Natural killer cell (primary cell): ENCODE data around the gene WLS. TPM values are rescaled to one million over a fixed set of nuclear protein-coding genes. Genes with fewer than 3 reads are reported as not detected.

Experiments
- ATAC-seq, 3 donors: fragments of 150-1000 bp in 2 of 3; fragments of 200-7000 bp in 1 of 3; cut with Tn5 transposase; 1 replicate in 1 of 3; 2 replicates in 2 of 3; pipeline ENCODE4 v1.10.0; 2021; ENCODE audit warnings: mild to moderate bottlenecking in 2 of 3, moderate library complexity in 2 of 3
- DNase-seq, 2 donors: peaks; one replicate each; pipeline versions ENCODE4 v3.0.0 to v3.0.0-alpha.2; 2013 to 2021; ENCODE audit warnings: mixed read lengths in 1 of 2
- H3K27ac ChIP-seq: one replicate; pipeline ENCODE4 v1.5.1; 2013; ENCODE audit warnings: mild to moderate bottlenecking, low read length
- H3K27me3 ChIP-seq: one replicate; pipeline ENCODE4 v1.6.1; 2013; ENCODE audit warnings: low read length; ENCODE audit not compliant: control insufficient read depth, insufficient read depth
- H3K36me3 ChIP-seq: one replicate; pipeline ENCODE4 v1.6.1; 2013; ENCODE audit warnings: low read length; ENCODE audit not compliant: control insufficient read depth, insufficient read depth
- H3K4me1 ChIP-seq: one replicate; pipeline ENCODE4 v1.6.1; 2013; ENCODE audit warnings: low read length; ENCODE audit not compliant: control insufficient read depth, insufficient read depth
- H3K4me3 ChIP-seq: one replicate; pipeline ENCODE4 v1.5.1; 2013; ENCODE audit warnings: low read length
- H3K9me3 ChIP-seq: one replicate; pipeline ENCODE4 v1.6.1; 2013; ENCODE audit warnings: low read length; ENCODE audit not compliant: control insufficient read depth, insufficient read depth
- H3K27ac Mint-ChIP-seq, 2 donors: one replicate each; pipeline ENCODE4 v1.8.0; 2022; ENCODE audit warnings: mild to moderate bottlenecking in 2 of 2, mixed read lengths in 2 of 2, moderate library complexity in 1 of 2
- H3K27me3 Mint-ChIP-seq, 2 donors: one replicate each; pipeline ENCODE4 v1.8.0; 2022; ENCODE audit warnings: low read depth in 2 of 2, mixed read lengths in 2 of 2
- H3K36me3 Mint-ChIP-seq: one replicate; pipeline ENCODE4 v1.8.0; 2022; ENCODE audit warnings: mixed read lengths
- H3K4me1 Mint-ChIP-seq, 2 donors: one replicate each; pipeline ENCODE4 v1.8.0; 2022; ENCODE audit warnings: mixed read lengths in 2 of 2
- H3K4me3 Mint-ChIP-seq: one replicate; pipeline ENCODE4 v1.8.0; 2022; ENCODE audit warnings: mild to moderate bottlenecking, moderate library complexity, mixed read lengths
- H3K9me3 Mint-ChIP-seq, 2 donors: one replicate each; pipeline ENCODE4 v1.8.0; 2022; ENCODE audit warnings: mixed read lengths in 2 of 2
- CTCF ChIP-seq: fragments of 200-600 bp; IDR thresholded peaks from one replicate; pipeline ENCODE4 v1.8.0; 2022; ENCODE audit warnings: antibody characterized with exemption
- WGBS: methylation state at CpG from one replicate; pipeline ENCODE4 v1.1.7; 2013; ENCODE audit warnings: missing lambda C conversion rate; ENCODE audit not compliant: insufficient coverage; 5-methylcytosine and 5-hydroxymethylcytosine counted together
- intact Hi-C: fragments of 100-400 bp; cut with micrococcal nuclease; formaldehyde crosslinking; loops from one replicate; pipeline ENCODE4 v1.14.2; 2022
- total RNA-seq, 4 donors: library from RNA; stranded (reverse); fragments of 120-200 nt in 1 of 4; gene quantifications; one replicate each; pipeline versions ENCODE4 v1.2.3 to v1.2.4, GENCODE V29; 2013 to 2022

Gene WLS
- total RNA-seq, 3 donors from 2014 or later (not counting 1 experiment from before 2014, with no cell fraction given) = 0.75 to 1.4 TPM; not detected in 1

GRCh38 chr1:68103011-68103545, 129.2 kb downstream of the WLS start:
- Mint-ChIP-seq H3K27me3 (peaks cover 2 to 36% of the 10 kb centered on the region in 2 donors), H3K4me1 (no peaks in the 10 kb centered on the region), H3K9me3 (no peaks in the 10 kb centered on the region), H3K4me3 (no peak overlapping the region), H3K27ac (no peak overlapping the region), H3K36me3 (no peaks in the 10 kb centered on the region)
- H3K9me3 ChIP-seq = no peaks in the 10 kb centered on the region
- no peaks in the 10 kb centered on the region for H3K36me3 ChIP-seq
- DNase-seq = no peak
- WGBS = 85% methylated on average over 5 of the region's 5 CpGs
- no peak overlapping the region for H3K4me3 ChIP-seq
- no peak for ATAC-seq
- intact Hi-C loops = no loop called here
- no peak for TF ChIP-seq CTCF
- H3K27ac ChIP-seq = no peak overlapping the region
- no peaks in the 10 kb centered on the region for H3K27me3 ChIP-seq
- H3K4me1 ChIP-seq = no peaks in the 10 kb centered on the region

- Mint-ChIP-seq H3K9me3 (peaks cover 2 to 4% of the 10 kb centered on the region in 2 donors), H3K4me1 (no peaks in the 10 kb centered on the region), H3K27me3 (peaks cover 4 to 45% of the 10 kb centered on the region in 2 donors), H3K27ac (no peak overlapping the region), H3K4me3 (no peak overlapping the region), H3K36me3 (no peaks in the 10 kb centered on the region)
- H3K9me3 ChIP-seq = no peaks in the 10 kb centered on the region
- no peaks in the 10 kb centered on the region for H3K27me3 ChIP-seq
- H3K4me3 ChIP-seq = no peak overlapping the region
- DNase-seq (no peak), ATAC-seq (no peak)
- no peak overlapping the region for H3K27ac ChIP-seq
- no peaks in the 10 kb centered on the region for H3K36me3 ChIP-seq
- 90% methylated on average over 3 of the region's 4 CpGs for WGBS
- intact Hi-C loops = no loop called here
- no peaks in the 10 kb centered on the region for H3K4me1 ChIP-seq
- no peak for TF ChIP-seq CTCF
Measured at GRCh38 chr1:68101829-68102228, 130.5 kb downstream of the WLS start.

GRCh38 chr1:68100571-68100970, 131.8 kb downstream of the WLS start:
- Mint-ChIP-seq H3K36me3 (no peaks in the 10 kb centered on the region), H3K27ac (no peak overlapping the region), H3K27me3 (peaks cover 5 to 37% of the 10 kb centered on the region in 2 donors), H3K4me1 (no peaks in the 10 kb centered on the region), H3K4me3 (no peak overlapping the region), H3K9me3 (peaks cover 2 to 4% of the 10 kb centered on the region in 2 donors)
- 87% methylated on average over 2 of the region's 2 CpGs for WGBS
- H3K9me3 ChIP-seq = no peaks in the 10 kb centered on the region
- ATAC-seq (no peak), DNase-seq (no peak)
- no peaks in the 10 kb centered on the region for H3K36me3 ChIP-seq
- no peak overlapping the region for H3K27ac ChIP-seq
- H3K4me1 ChIP-seq = no peaks in the 10 kb centered on the region
- no peaks in the 10 kb centered on the region for H3K27me3 ChIP-seq
- intact Hi-C loops = no loop called here
- no peak overlapping the region for H3K4me3 ChIP-seq
- no peak for TF ChIP-seq CTCF

GRCh38 chr1:68093737-68094136, 138.6 kb downstream of the WLS start:
- Mint-ChIP-seq H3K4me1 (no peaks in the 10 kb centered on the region), H3K27me3 (peaks cover 6 to 9% of the 10 kb centered on the region in 2 donors), H3K9me3 (peaks cover 5 to 9% of the 10 kb centered on the region in 2 donors), H3K27ac (no peak overlapping the region), H3K36me3 (no peaks in the 10 kb centered on the region), H3K4me3 (no peak overlapping the region)
- DNase-seq (no peak), ATAC-seq (no peak)
- no peak for TF ChIP-seq CTCF
- H3K27me3 ChIP-seq = no peaks in the 10 kb centered on the region
- no peaks in the 10 kb centered on the region for H3K36me3 ChIP-seq
- no peak overlapping the region for H3K4me3 ChIP-seq
- H3K9me3 ChIP-seq = peaks cover 2% of the 10 kb centered on the region
- no peaks in the 10 kb centered on the region for H3K4me1 ChIP-seq
- no peak overlapping the region for H3K27ac ChIP-seq
- intact Hi-C loops = no loop called here
